Tibial nerve (tissue), 4 donors: Measurements from ENCODE around the gene C7orf33.

ENCODE experiments used
- EP300 ChIP-seq, 2 donors: sonication (generic); formaldehyde crosslinking; IDR thresholded peaks; one replicate each; pipeline ENCODE4 v1.6.1; 2017; ENCODE audit warnings: antibody characterized with exemption in 2 of 2, mild to moderate bottlenecking in 1 of 2
- POLR2A ChIP-seq, 2 donors: fragments of 450-650 bp; IDR thresholded peaks; one replicate each; pipeline ENCODE4 v1.6.1; 2017; ENCODE audit warnings: antibody characterized with exemption in 2 of 2, mild to moderate bottlenecking in 2 of 2, moderate library complexity in 2 of 2
- TF ChIP-seq, protein P1 (sequence below), 5 experiments: fragments of 200-600 bp in 3 of 5; fragments of 450-650 bp in 2 of 5; sonication (generic) in 3 of 5; IDR thresholded peaks; one replicate each; pipeline ENCODE4 v1.5.1; 2016 to 2019; ENCODE audit warnings: antibody characterized with exemption in 5 of 5, mild to moderate bottlenecking in 3 of 5, moderate library complexity in 2 of 5

DNA sequence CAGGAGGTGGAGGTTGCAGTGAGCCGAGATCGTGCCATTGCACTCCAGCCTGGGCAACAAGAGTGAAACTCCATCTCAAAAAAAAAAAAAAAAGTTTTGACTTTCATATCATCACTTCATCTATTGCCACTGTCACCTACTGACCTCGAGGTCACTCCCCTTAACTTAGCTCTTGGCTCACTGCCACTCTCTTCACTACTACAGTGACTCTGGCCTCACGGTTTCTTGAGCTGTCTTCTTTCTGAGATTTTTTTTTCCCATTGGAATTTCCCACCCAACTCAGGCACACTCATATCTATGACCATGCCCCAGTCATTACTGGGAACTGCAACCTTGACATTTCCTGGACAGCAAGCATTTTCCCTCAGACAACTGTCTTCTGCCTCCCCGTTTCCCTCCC, 42.6 kb upstream of the C7orf33 start:
- TF ChIP-seq POLR2A (IDR thresholded peaks at IDR 0.05) (no peak), EP300 (IDR thresholded peaks at IDR 0.05) (no peak)
- TF ChIP-seq, protein P1, sequence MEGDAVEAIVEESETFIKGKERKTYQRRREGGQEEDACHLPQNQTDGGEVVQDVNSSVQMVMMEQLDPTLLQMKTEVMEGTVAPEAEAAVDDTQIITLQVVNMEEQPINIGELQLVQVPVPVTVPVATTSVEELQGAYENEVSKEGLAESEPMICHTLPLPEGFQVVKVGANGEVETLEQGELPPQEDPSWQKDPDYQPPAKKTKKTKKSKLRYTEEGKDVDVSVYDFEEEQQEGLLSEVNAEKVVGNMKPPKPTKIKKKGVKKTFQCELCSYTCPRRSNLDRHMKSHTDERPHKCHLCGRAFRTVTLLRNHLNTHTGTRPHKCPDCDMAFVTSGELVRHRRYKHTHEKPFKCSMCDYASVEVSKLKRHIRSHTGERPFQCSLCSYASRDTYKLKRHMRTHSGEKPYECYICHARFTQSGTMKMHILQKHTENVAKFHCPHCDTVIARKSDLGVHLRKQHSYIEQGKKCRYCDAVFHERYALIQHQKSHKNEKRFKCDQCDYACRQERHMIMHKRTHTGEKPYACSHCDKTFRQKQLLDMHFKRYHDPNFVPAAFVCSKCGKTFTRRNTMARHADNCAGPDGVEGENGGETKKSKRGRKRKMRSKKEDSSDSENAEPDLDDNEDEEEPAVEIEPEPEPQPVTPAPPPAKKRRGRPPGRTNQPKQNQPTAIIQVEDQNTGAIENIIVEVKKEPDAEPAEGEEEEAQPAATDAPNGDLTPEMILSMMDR (IDR thresholded peaks at IDR 0.05): no peak
